WTC11 (cell line): ENCODE measurements around the gene UNC5A.

Experiments
- ATF2 ChIP-seq: sonication (generic); formaldehyde crosslinking; IDR thresholded peaks from 2 replicates; pipeline ENCODE4 v1.8.1; 2022; ENCODE audit warnings: low read depth, missing genetic modification reagents, borderline replicate concordance
- ATF3 ChIP-seq: sonication (generic); formaldehyde crosslinking; conservative IDR thresholded peaks from 2 replicates; pipeline ENCODE4 v1.8.1; 2022; ENCODE audit warnings: mild to moderate bottlenecking, missing genetic modification reagents
- CREB1 ChIP-seq: sonication (generic); formaldehyde crosslinking; IDR thresholded peaks from 2 replicates; pipeline ENCODE4 v1.8.0; 2023; ENCODE audit warnings: mild to moderate bottlenecking, missing genetic modification reagents
- FOXP4 ChIP-seq: sonication (generic); formaldehyde crosslinking; IDR thresholded peaks from 2 replicates; pipeline ENCODE4 v1.8.0; 2022; ENCODE audit warnings: mild to moderate bottlenecking, missing genetic modification reagents
- SMAD4 ChIP-seq: sonication (generic); formaldehyde crosslinking; IDR thresholded peaks from 2 replicates; pipeline ENCODE4 v1.8.0; 2022; ENCODE audit warnings: mild to moderate bottlenecking, missing genetic modification reagents
- SP1 ChIP-seq: sonication (generic); formaldehyde crosslinking; conservative IDR thresholded peaks from 2 replicates; pipeline ENCODE4 v1.8.1; 2022; ENCODE audit warnings: missing genetic modification reagents
- TF ChIP-seq, protein P1 (sequence below): fragments of 200-600 bp; IDR thresholded peaks from 2 replicates; pipeline ENCODE4 v1.8.0; 2022; ENCODE audit warnings: antibody characterized with exemption
- TF ChIP-seq, protein P2 (sequence below): sonication (generic); formaldehyde crosslinking; conservative IDR thresholded peaks from 2 replicates; pipeline ENCODE4 v1.8.1; 2023; ENCODE audit warnings: mild to moderate bottlenecking, low read depth, missing genetic modification reagents, moderate library complexity
- TF ChIP-seq, protein P3 (sequence below): sonication (generic); formaldehyde crosslinking; IDR thresholded peaks from 2 replicates; pipeline ENCODE4 v1.8.1; 2023; ENCODE audit warnings: mild to moderate bottlenecking, moderate library complexity, missing genetic modification reagents

- TF ChIP-seq SMAD4 (CRISPR knock-in tag) (no peak), FOXP4 (CRISPR knock-in tag) (no peak), SP1 (CRISPR knock-in tag) (no peak), CREB1 (CRISPR knock-in tag) (no peak), ATF3 (no peak), ATF2 (CRISPR knock-in tag) (no peak)
- TF ChIP-seq, protein P1, sequence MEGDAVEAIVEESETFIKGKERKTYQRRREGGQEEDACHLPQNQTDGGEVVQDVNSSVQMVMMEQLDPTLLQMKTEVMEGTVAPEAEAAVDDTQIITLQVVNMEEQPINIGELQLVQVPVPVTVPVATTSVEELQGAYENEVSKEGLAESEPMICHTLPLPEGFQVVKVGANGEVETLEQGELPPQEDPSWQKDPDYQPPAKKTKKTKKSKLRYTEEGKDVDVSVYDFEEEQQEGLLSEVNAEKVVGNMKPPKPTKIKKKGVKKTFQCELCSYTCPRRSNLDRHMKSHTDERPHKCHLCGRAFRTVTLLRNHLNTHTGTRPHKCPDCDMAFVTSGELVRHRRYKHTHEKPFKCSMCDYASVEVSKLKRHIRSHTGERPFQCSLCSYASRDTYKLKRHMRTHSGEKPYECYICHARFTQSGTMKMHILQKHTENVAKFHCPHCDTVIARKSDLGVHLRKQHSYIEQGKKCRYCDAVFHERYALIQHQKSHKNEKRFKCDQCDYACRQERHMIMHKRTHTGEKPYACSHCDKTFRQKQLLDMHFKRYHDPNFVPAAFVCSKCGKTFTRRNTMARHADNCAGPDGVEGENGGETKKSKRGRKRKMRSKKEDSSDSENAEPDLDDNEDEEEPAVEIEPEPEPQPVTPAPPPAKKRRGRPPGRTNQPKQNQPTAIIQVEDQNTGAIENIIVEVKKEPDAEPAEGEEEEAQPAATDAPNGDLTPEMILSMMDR: no peak
- TF ChIP-seq, protein P2, sequence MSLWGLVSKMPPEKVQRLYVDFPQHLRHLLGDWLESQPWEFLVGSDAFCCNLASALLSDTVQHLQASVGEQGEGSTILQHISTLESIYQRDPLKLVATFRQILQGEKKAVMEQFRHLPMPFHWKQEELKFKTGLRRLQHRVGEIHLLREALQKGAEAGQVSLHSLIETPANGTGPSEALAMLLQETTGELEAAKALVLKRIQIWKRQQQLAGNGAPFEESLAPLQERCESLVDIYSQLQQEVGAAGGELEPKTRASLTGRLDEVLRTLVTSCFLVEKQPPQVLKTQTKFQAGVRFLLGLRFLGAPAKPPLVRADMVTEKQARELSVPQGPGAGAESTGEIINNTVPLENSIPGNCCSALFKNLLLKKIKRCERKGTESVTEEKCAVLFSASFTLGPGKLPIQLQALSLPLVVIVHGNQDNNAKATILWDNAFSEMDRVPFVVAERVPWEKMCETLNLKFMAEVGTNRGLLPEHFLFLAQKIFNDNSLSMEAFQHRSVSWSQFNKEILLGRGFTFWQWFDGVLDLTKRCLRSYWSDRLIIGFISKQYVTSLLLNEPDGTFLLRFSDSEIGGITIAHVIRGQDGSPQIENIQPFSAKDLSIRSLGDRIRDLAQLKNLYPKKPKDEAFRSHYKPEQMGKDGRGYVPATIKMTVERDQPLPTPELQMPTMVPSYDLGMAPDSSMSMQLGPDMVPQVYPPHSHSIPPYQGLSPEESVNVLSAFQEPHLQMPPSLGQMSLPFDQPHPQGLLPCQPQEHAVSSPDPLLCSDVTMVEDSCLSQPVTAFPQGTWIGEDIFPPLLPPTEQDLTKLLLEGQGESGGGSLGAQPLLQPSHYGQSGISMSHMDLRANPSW (CRISPR knock-in tag): no peak
- TF ChIP-seq, protein P3, sequence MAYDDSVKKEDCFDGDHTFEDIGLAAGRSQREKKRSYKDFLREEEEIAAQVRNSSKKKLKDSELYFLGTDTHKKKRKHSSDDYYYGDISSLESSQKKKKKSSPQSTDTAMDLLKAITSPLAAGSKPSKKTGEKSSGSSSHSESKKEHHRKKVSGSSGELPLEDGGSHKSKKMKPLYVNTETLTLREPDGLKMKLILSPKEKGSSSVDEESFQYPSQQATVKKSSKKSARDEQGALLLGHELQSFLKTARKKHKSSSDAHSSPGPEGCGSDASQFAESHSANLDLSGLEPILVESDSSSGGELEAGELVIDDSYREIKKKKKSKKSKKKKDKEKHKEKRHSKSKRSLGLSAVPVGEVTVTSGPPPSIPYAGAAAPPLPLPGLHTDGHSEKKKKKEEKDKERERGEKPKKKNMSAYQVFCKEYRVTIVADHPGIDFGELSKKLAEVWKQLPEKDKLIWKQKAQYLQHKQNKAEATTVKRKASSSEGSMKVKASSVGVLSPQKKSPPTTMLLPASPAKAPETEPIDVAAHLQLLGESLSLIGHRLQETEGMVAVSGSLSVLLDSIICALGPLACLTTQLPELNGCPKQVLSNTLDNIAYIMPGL (CRISPR knock-in tag): no peak
These were observed 64.7 kb downstream of the UNC5A start for GRCh38 chr5:176875014-176875550.
